Uterus (tissue), 2 donors: ENCODE results near the gene LANCL1.

ENCODE experiments used
- CTCF ChIP-seq, 4 experiments: fragments of 200-600 bp in 2 of 4; fragments of 450-650 bp in 2 of 4; sonication (generic) in 2 of 4; IDR thresholded peaks; one replicate each; pipeline ENCODE4 v1.5.1; 2016 to 2019; ENCODE audit warnings: antibody characterized with exemption in 4 of 4, mild to moderate bottlenecking in 2 of 4, moderate library complexity in 1 of 4
- POLR2A ChIP-seq, 2 donors: fragments of 450-650 bp; IDR thresholded peaks; one replicate each; pipeline ENCODE4 v1.6.1; 2016; ENCODE audit warnings: antibody characterized with exemption in 2 of 2, mild to moderate bottlenecking in 1 of 2, moderate library complexity in 1 of 2

GRCh38 chr2:210496512-210496911 lies 20.0 kb upstream of the LANCL1 start:
- TF ChIP-seq CTCF (IDR thresholded peaks at IDR 0.05) = no peak
- no peak for TF ChIP-seq POLR2A (IDR thresholded peaks at IDR 0.05)
